K562 treated with DMSO at 1 percent for 24 hours (cell line): Measurements from ENCODE around the gene LRRC63. TPM values are rescaled to one million over a fixed set of nuclear protein-coding genes. Genes with fewer than 3 reads are reported as not detected.

ENCODE experiments used
- total RNA-seq: library from RNA; unstranded; fragments of 300-600 nt; gene quantifications from 2 replicates; pipeline ENCODE4 v1.2.3, GENCODE V29; 2022; ENCODE audit warnings: low read depth; ENCODE audit not compliant: insufficient read depth

The LRRC63 gene, protein sequence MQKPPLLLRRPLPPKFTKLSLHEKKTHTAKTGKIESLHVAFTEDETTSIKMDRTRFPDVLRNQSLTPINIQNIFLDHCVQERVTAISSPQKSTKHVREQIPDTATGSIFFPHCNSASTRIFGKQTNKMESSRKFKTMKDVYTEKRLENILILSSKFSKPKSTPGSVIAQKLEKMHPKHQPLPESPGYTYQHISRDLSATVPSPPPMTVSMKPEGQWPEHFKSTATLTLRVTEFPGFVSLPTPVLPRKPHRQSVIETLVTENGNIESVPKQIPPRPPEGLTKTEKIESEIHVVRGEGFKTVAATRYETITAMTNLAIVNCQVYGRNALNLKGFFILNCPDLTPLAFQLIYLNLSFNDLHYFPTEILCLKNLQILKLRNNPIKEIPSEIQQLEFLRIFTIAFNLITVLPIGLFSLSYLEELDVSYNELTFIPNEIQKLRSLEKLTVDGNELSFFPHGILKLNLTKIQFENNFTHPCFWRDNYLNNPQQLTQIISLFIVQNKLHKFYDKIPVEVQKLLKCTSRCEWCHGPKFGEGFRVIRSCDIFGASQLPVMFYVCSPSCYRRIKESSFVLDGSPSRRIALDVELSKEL
- total RNA-seq = 0.38 TPM in 1 of 2 replicates, not detected in the other

GRCh38 chr13:46211483-46212351 lies at the start of gene LRRC63:
TSS of gene LRRC63 (plus strand) at chr13:46211928. CDS start at chr13:46213035, 1,107 bp downstream.

DNA sequence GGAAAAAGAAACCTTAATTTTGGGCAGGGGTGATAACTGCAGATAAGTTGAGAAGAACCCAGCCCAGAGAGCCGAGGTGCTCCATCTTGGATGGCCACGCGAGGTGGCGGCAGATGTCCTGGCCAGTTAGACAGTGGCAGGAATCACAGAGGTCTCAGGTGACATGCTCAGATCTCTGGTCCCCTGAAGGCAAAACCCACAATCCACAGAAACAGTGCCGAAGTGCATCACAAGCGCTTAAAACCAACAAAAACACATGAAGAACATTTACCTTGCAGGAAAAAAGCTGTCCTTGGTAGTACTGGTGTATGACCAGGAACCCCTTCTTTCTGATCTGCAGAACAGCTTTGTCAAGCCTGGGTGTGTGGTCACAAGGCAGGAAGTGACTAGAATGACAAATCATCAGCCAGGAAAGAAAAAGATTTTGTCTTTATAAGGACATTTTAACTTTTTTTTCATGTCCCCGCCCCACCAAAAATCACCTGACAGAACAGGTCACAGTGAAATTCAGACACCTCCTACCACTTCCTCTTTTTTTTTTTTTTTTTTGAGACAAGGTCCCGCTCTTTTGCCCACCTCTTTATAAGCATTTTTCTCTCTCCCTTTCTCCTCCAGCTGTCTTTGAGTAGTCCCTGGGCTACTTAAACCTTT lies 29.8 kb upstream of the LRRC63 start, which contains the start of gene LCP1:
TSS of gene LCP1 (minus strand) at position 338 of the 651 bp plus-strand sequence. CDS start 22,515 bp downstream, outside the sequence.

Other genes starting within 250 kb of the LRRC63 start
- 12.9 and 15.6 TPM in 2 replicates for gene ZC3H13, start 159.2 kb upstream of the LRRC63 start, total RNA-seq
- gene CPB2, start 106.9 kb upstream of the LRRC63 start, total RNA-seq = not detected in 2 replicates
- 198 and 219 TPM in 2 replicates for gene LCP1, start 29.8 kb upstream of the LRRC63 start, total RNA-seq
- 0.24 and 0.44 TPM in 2 replicates for gene RUBCNL, start 175.3 kb downstream of the LRRC63 start, total RNA-seq